Neural progenitor cell (in vitro differentiated cells): ENCODE results near the gene PTPRR.

Experiments used
- CTCF ChIP-seq: fragments of 200-600 bp; sonication (generic); IDR thresholded peaks from 2 replicates; pipeline ENCODE4 v1.5.1; 2017; ENCODE audit warnings: antibody characterized with exemption, mild to moderate bottlenecking
- EZH2 ChIP-seq: fragments of 200-600 bp; sonication (generic); IDR thresholded peaks from 2 replicates; pipeline ENCODE4 v1.6.1; 2017; ENCODE audit warnings: antibody characterized with exemption, mild to moderate bottlenecking, moderate library complexity

GRCh38 chr12:70747445-70748260 is 172.9 kb downstream of the PTPRR start:
- TF ChIP-seq CTCF (no peak), EZH2 (no peak)
